Measurements from ENCODE around the gene LAMA2. TPM values are rescaled to one million over a fixed set of nuclear protein-coding genes. Genes with fewer than 3 reads are reported as not detected.

The LAMA2 gene
- total RNA-seq, 1 experiment from 2014 or later = 2.2 TPM

- ChIA-PET CTCF (interaction anchor here (0.6 to 1.2 kb wide), 2 partner anchors 82 to 193 kb away, joined by 3 to 4 read pairs; no protein-coding TSS in a partner anchor), POLR2A (interaction anchor here (0.8 kb wide), 1 partner anchor 12 kb away, joined by 3 read pairs; no protein-coding TSS in a partner anchor)
- no peak overlapping the region for H3K27ac Mint-ChIP-seq (ENCODE audit: low read depth, unreplicated experiment)
- H3K36me3 Mint-ChIP-seq (ENCODE audit: insufficient read depth, unreplicated experiment) = no peaks in the 10 kb centered on the region
- intact Hi-C loops (cut with micrococcal nuclease) = no loop called here
- peaks cover 9% of the 10 kb centered on the region for H3K4me1 Mint-ChIP-seq (ENCODE audit: insufficient read depth, unreplicated experiment)
- H3K4me3 Mint-ChIP-seq (ENCODE audit: unreplicated experiment) = no peak overlapping the region
- no TSS peak for BruUV-seq (replicated peaks)
- TF ChIP-seq CTCF (IDR thresholded peaks at IDR 0.05; ENCODE audit: unreplicated experiment) = no peak
- no peaks in the 10 kb centered on the region for H3K9me3 Mint-ChIP-seq (ENCODE audit: unreplicated experiment)
- H3K27me3 Mint-ChIP-seq (ENCODE audit: insufficient read depth, unreplicated experiment) = no peaks in the 10 kb centered on the region
- no peak for DNase-seq (ENCODE audit: unreplicated experiment)
Observed at GRCh38 chr6:129351807-129352206, 468.9 kb downstream of the LAMA2 start.

- intact Hi-C loops (cut with micrococcal nuclease) = no loop called here
- Mint-ChIP-seq H3K27me3 (ENCODE audit: insufficient read depth, unreplicated experiment) (no peaks in the 10 kb centered on the region), H3K4me1 (ENCODE audit: insufficient read depth, unreplicated experiment) (peaks cover 9% of the 10 kb centered on the region), H3K36me3 (ENCODE audit: insufficient read depth, unreplicated experiment) (no peaks in the 10 kb centered on the region), H3K27ac (ENCODE audit: low read depth, unreplicated experiment) (no peak overlapping the region), H3K4me3 (ENCODE audit: unreplicated experiment) (no peak overlapping the region), H3K9me3 (ENCODE audit: unreplicated experiment) (no peaks in the 10 kb centered on the region)
- no TSS peak for BruUV-seq (replicated peaks)
- ChIA-PET POLR2A (no interaction called here), CTCF (interaction anchor here (1.1 kb wide), 1 partner anchor 17 kb away, joined by 4 read pairs; no protein-coding TSS in a partner anchor)
- DNase-seq (ENCODE audit: unreplicated experiment) = peak; percentile 69
- TF ChIP-seq CTCF (IDR thresholded peaks at IDR 0.05; ENCODE audit: unreplicated experiment) = no peak
Observed at GRCh38 chr6:129353067-129353466, 470.1 kb downstream of the LAMA2 start.

- Mint-ChIP-seq H3K4me1 (ENCODE audit: insufficient read depth, unreplicated experiment) (peaks cover 9% of the 10 kb centered on the region), H3K36me3 (ENCODE audit: insufficient read depth, unreplicated experiment) (no peaks in the 10 kb centered on the region), H3K27me3 (ENCODE audit: insufficient read depth, unreplicated experiment) (no peaks in the 10 kb centered on the region), H3K27ac (ENCODE audit: low read depth, unreplicated experiment) (no peak overlapping the region), H3K4me3 (ENCODE audit: unreplicated experiment) (no peak overlapping the region), H3K9me3 (ENCODE audit: unreplicated experiment) (no peaks in the 10 kb centered on the region)
- TF ChIP-seq CTCF (IDR thresholded peaks at IDR 0.05; ENCODE audit: unreplicated experiment) = no peak
- ChIA-PET POLR2A (no interaction called here), CTCF (no interaction called here)
- DNase-seq (ENCODE audit: unreplicated experiment) = no peak
- no TSS peak for BruUV-seq (replicated peaks)
- intact Hi-C loops (cut with micrococcal nuclease) = no loop called here
Observed at GRCh38 chr6:129356129-129356528, 473.2 kb downstream of the LAMA2 start.

GRCh38 chr6:129359811-129360681 lies 477.1 kb downstream of the LAMA2 start:
- intact Hi-C loops (cut with micrococcal nuclease) = no loop called here
- no peaks in the 10 kb centered on the region for H3K27me3 Mint-ChIP-seq (ENCODE audit: insufficient read depth, unreplicated experiment)
- CTCF ChIA-PET = interaction anchor here (0.6 kb wide), 1 partner anchor 493 kb away, joined by 7 read pairs; no protein-coding TSS in a partner anchor
- no peaks in the 10 kb centered on the region for H3K9me3 Mint-ChIP-seq (ENCODE audit: unreplicated experiment)
- DNase-seq (ENCODE audit: unreplicated experiment) = no peak
- TF ChIP-seq CTCF (IDR thresholded peaks at IDR 0.05; ENCODE audit: unreplicated experiment) = no peak
- H3K4me3 Mint-ChIP-seq (ENCODE audit: unreplicated experiment) = no peak overlapping the region
- no TSS peak for BruUV-seq (replicated peaks)
- no peaks in the 10 kb centered on the region for H3K36me3 Mint-ChIP-seq (ENCODE audit: insufficient read depth, unreplicated experiment)
- no peak overlapping the region for H3K27ac Mint-ChIP-seq (ENCODE audit: low read depth, unreplicated experiment)
- no peaks in the 10 kb centered on the region for H3K4me1 Mint-ChIP-seq (ENCODE audit: insufficient read depth, unreplicated experiment)
- POLR2A ChIA-PET = interaction anchor here (0.8 to 1.0 kb wide), 2 partner anchors 40 to 378 kb away, joined by 3 to 4 read pairs; no protein-coding TSS in a partner anchor
